DND-41 (cell line): Measurements from ENCODE around the gene CPO.

Experiments used
- ATAC-seq: fragments of 200-7000 bp; cut with Tn5 transposase; 3 replicates; pipeline ENCODE4 v1.9.1; 2021; ENCODE audit warnings: low read depth; ENCODE audit not compliant: insufficient read depth
- DNase-seq: peaks from one replicate; pipeline ENCODE4 v3.0.0-alpha.2; 2020
- H2AFZ ChIP-seq: 2 replicates; pipeline ENCODE4 v1.6.0; 2012; ENCODE audit warnings: low read depth, low read length
- H3K27ac ChIP-seq: 2 replicates; pipeline ENCODE4 v1.5.1; 2012; ENCODE audit warnings: low read length, inconsistent platforms
- H3K27me3 ChIP-seq: fragments of 200-600 bp; sonication (generic); 2 replicates; pipeline ENCODE4 v1.6.0; 2012; ENCODE audit warnings: low read length, mild to moderate bottlenecking, inconsistent platforms; ENCODE audit not compliant: insufficient read depth, poor library complexity
- H3K36me3 ChIP-seq: 2 replicates; pipeline ENCODE4 v1.5.1; 2012; ENCODE audit warnings: low read length, inconsistent platforms; ENCODE audit not compliant: insufficient read depth
- H3K4me1 ChIP-seq: 2 replicates; pipeline ENCODE4 v1.5.1; 2012; ENCODE audit warnings: mild to moderate bottlenecking, low read length; ENCODE audit not compliant: insufficient read depth
- H3K4me2 ChIP-seq: 2 replicates; pipeline ENCODE4 v1.6.0; 2012; ENCODE audit warnings: mild to moderate bottlenecking, moderate library complexity, low read length, inconsistent platforms; ENCODE audit not compliant: insufficient read depth
- H3K4me3 ChIP-seq, 2 experiments: fragments of 200-600 bp in 1 of 2; shearing (Covaris generic) in 1 of 2; 2 replicates each; pipeline ENCODE4 v1.5.1; 2012 to 2016; ENCODE audit warnings: inconsistent platforms in 2 of 2, low read length in 2 of 2, mild to moderate bottlenecking in 2 of 2, low read depth in 1 of 2, moderate library complexity in 1 of 2
- H3K79me2 ChIP-seq: 2 replicates; pipeline ENCODE4 v1.6.0; 2012; ENCODE audit warnings: low read length, inconsistent platforms; ENCODE audit not compliant: insufficient read depth
- H3K9ac ChIP-seq: 2 replicates; pipeline ENCODE4 v1.6.0; 2012; ENCODE audit warnings: low read depth, mild to moderate bottlenecking, inconsistent platforms, low read length, moderate library complexity
- H3K9me3 ChIP-seq: 2 replicates; pipeline ENCODE4 v1.5.1; 2012; ENCODE audit warnings: low read length, moderate library complexity, mild to moderate bottlenecking, inconsistent platforms; ENCODE audit not compliant: insufficient read depth, severe bottlenecking
- H4K20me1 ChIP-seq: 2 replicates; pipeline ENCODE4 v1.6.0; 2012; ENCODE audit warnings: low read length; ENCODE audit not compliant: insufficient read depth
- CTCF ChIP-seq: IDR thresholded peaks from 2 replicates; pipeline ENCODE4 v1.5.1; 2012; ENCODE audit warnings: borderline replicate concordance, low read length, moderate library complexity, mild to moderate bottlenecking; ENCODE audit not compliant: poor library complexity, severe bottlenecking; ENCODE audit errors: extremely low read depth
- EZH2 ChIP-seq: IDR thresholded peaks from 3 replicates; pipeline ENCODE4 v1.6.1; 2012; ENCODE audit warnings: borderline replicate concordance, low read depth, mild to moderate bottlenecking, moderate library complexity, low read length, inconsistent platforms; ENCODE audit not compliant: severe bottlenecking

CPO gene

GRCh38 chr2:206935991-206936842 lies 3.1 kb upstream of the CPO start:
- Histone ChIP-seq H3K36me3 (no peaks in the 10 kb centered on the region), H3K27ac (no peak overlapping the region), H3K4me3 (no peak overlapping the region), H3K9ac (no peak overlapping the region), H3K79me2 (no peaks in the 10 kb centered on the region), H3K4me1 (no peaks in the 10 kb centered on the region), H3K9me3 (no peaks in the 10 kb centered on the region), H4K20me1 (no peaks in the 10 kb centered on the region), H3K27me3 (no peaks in the 10 kb centered on the region), H3K4me2 (no peak overlapping the region), H2AFZ (no peak overlapping the region)
- ATAC-seq (no peak), DNase-seq (no peak)
- no peak for TF ChIP-seq CTCF
- TF ChIP-seq EZH2 = no peak

- no peak overlapping the region for H3K9ac ChIP-seq
- no peak overlapping the region for H3K27ac ChIP-seq
- TF ChIP-seq CTCF (no peak), EZH2 (no peak)
- no peaks in the 10 kb centered on the region for H3K79me2 ChIP-seq
- H3K4me3 ChIP-seq = no peak overlapping the region
- no peak overlapping the region for H3K4me2 ChIP-seq
- no peaks in the 10 kb centered on the region for H3K9me3 ChIP-seq
- H2AFZ ChIP-seq = no peak overlapping the region
- H4K20me1 ChIP-seq = no peaks in the 10 kb centered on the region
- ATAC-seq (no peak), DNase-seq (no peak)
- no peaks in the 10 kb centered on the region for H3K27me3 ChIP-seq
- no peaks in the 10 kb centered on the region for H3K4me1 ChIP-seq
- no peaks in the 10 kb centered on the region for H3K36me3 ChIP-seq
Measured at GRCh38 chr2:206936843-206937230, 2.5 kb upstream of the CPO start.

GRCh38 chr2:206937555-206937954 lies 1.8 kb upstream of the CPO start:
- H2AFZ ChIP-seq = no peak overlapping the region
- TF ChIP-seq EZH2 (no peak), CTCF (no peak)
- H3K9ac ChIP-seq = no peak overlapping the region
- no peak overlapping the region for H3K4me3 ChIP-seq
- no peaks in the 10 kb centered on the region for H4K20me1 ChIP-seq
- H3K9me3 ChIP-seq = no peaks in the 10 kb centered on the region
- no peaks in the 10 kb centered on the region for H3K79me2 ChIP-seq
- DNase-seq (no peak), ATAC-seq (no peak)
- H3K4me2 ChIP-seq = no peak overlapping the region
- no peaks in the 10 kb centered on the region for H3K36me3 ChIP-seq
- no peaks in the 10 kb centered on the region for H3K4me1 ChIP-seq
- no peaks in the 10 kb centered on the region for H3K27me3 ChIP-seq
- H3K27ac ChIP-seq = no peak overlapping the region
